GM18870 (cell line): ENCODE results near the gene HUS1B.
"Not testable (repeated sequence)": the region's sequence is repeated elsewhere in the genome, so short reads cannot be mapped to it uniquely, and the experiment has no call there.

Experiments used
- ATAC-seq: cut with Tn5 transposase; IDR thresholded peaks from one replicate; pipeline ENCODE4 v1.9.1; 2021; ENCODE audit warnings: moderate library complexity; ENCODE audit not compliant: unreplicated experiment

HUS1B gene

DNA sequence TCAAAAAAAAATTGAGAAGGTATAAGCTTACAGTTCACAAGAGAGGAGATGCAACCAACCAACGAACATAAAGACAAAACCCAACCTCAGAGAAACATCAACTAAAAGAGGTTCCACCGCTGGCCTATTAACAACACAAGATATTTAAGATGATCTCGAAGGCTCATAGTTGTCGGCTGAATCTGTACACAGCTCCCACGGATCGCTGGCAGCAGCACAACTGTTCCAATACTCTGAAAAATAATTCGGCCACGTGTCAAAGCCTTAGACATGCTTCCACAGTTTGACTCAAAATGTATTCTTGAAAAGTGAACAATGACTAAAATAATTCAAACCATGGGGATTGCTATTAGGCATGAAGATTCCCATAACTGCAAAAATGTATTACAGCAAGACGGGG, 22.4 kb upstream of the HUS1B start:
- no peak for ATAC-seq

DNA sequence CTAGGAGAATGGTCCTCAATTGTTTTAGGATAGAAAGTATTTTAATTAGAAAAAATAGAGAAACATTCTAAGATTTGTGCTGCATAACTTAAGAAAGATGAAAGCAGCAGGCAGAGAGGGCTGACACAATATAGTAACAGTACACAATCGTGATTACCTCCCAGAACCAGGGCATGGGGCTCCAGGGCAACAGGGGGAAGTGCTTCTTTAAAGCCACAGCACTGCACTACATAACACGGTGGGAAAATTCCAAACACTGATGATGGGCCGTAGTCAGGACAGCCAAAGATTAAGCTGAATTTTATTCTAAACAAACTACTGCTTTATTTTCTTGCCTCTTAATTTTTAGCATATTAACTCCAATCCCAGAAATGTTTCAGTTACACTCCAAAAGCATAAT, 21.6 kb upstream of the HUS1B start:
- ATAC-seq, result no peak

DNA sequence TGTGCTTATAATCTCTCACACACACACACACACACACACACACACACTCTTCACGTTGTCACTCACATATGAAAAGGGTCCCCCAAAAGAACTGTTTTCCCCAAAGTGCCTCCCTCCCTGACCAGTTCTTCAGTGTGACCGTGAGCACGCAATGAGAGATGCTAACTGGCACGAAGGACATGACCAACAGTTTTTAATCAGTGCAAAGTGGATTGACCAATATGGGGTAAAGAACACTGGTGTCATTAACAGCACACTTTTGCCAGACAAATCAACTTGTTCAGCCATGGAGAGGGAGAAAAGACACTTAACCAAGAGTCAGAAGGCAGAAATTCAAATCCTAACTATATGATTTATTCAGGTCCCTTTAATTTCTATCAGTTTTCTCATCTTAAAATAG, 21.0 kb upstream of the HUS1B start:
- ATAC-seq, result no peak

DNA sequence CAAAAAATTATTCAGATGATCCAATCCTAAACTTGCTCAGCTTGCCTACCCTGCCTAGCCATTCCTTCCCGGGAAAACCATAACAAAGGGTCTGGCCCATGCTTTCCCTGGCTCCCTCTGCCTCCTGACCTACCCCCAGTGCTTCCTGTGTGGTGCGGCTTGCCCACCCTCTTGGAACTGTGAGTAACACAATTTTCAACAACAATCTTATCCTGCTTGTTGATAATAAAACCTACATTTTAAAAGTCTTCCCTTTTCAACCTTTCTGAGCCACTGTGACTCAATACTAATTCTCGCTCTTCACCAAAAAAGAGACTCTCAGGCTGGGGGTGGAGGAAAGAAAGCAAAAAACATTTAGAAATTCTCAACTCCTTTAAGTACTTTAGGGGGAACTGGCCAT, 18.1 kb upstream of the HUS1B start:
- no peak for ATAC-seq

DNA sequence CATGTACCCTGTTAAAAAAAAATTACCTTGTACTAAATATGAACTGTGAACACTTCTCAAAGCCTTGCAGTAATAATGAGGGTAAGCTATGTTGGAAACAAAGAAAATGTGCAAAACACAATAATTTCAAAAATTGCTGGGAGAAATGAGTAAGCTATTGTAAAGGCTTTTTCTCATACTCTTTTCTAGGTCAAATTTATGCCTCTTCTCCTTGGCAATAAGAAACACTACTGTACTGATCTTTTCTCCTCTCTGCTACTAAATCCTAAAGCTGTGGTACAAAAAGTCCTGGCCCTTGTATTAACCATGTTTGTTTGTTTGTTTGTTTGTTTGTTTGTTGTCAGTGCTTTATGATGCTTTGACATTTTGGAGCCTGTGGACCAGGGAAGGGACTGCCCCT, 17.5 kb upstream of the HUS1B start:
- ATAC-seq, result no peak

DNA sequence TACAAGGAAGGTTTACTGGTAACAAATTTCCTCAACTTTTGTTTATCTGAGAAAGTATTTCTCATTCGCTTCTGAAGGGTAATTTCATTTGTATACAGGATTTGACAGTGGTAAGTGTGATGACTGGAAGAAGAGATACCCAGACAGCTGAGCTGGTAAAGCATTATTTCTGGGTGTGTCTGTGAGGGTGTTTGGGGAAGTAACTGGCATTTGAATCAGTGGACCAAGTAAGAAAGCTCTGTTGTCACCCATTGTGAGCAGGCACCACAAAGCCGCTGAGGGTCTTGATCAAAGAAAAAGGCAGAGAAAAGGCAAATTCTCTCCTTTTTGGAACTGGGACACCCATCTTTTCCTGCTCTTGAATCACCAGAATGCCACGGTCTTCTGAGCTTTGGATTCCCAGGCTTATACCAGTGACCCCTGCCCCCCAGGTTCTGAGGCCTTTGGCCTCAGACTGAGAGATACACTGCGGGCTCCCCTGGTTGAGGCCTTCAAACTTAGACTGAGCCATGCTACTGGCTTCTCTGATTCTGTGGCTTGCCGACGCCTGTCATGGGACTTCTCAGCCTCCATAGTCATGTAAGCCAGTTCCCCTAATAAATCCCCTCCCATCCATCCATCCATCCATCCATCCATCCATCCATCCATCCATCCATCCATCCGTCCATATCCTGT, 10.5 kb upstream of the HUS1B start:
- ATAC-seq, result no peak

DNA sequence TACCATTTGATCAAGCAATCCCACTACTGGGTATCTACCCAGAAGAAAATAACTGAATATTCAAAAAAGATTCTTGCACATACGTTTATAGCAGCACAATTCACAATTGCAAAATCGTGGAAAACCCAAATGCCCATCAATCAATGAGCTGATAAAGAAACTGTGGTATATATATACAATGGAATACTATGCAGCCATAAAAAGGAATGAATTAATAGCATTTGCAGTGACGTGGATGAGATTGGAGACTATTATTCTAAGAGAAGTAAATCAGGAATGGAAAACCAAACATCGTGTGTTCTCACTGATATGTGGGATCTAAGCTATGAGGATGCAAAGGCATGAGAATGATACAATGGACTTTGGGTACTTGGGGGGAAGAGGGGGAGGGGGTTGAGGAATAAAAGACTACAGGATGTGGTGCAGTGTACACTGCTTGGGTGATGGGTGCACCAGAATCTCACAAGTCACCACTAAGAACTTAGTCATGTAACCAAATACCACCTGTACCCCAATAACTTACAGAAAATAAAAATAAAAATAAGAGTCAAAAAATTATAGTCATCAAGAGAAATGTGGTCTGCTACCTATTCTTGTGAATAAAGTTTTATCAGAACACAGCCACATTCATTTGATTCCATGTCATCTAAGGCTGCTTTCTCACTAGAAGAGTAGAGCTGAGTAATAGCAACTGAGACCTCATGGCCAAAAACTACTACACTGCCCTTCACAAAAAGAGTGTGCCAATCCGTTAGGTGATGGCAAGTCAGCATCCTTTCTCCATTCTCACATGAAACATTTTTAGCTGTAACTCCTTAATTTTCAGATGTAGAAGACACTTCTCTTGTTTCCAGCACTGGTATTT, 8.7 kb upstream of the HUS1B start:
- no peak for ATAC-seq

DNA sequence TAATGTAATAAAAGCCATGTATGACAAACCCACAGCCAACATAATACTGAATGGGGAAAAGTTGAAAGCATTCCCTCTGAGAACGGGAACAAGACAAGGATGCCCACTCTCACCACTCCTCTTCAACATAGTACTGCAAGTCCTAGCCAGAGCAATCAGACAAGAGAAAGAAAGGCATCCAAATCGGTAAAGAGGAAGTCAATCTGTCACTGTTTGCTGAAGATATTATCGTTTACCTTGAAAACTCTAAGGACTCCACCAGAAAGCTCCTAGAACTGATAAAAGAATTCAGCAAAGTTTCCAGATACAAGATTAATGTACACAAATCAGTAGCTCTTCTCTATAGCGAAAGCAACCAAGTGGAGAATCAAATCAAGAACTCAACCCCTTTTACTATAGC, 6.9 kb upstream of the HUS1B start:
- not testable (repeated sequence) for ATAC-seq

DNA sequence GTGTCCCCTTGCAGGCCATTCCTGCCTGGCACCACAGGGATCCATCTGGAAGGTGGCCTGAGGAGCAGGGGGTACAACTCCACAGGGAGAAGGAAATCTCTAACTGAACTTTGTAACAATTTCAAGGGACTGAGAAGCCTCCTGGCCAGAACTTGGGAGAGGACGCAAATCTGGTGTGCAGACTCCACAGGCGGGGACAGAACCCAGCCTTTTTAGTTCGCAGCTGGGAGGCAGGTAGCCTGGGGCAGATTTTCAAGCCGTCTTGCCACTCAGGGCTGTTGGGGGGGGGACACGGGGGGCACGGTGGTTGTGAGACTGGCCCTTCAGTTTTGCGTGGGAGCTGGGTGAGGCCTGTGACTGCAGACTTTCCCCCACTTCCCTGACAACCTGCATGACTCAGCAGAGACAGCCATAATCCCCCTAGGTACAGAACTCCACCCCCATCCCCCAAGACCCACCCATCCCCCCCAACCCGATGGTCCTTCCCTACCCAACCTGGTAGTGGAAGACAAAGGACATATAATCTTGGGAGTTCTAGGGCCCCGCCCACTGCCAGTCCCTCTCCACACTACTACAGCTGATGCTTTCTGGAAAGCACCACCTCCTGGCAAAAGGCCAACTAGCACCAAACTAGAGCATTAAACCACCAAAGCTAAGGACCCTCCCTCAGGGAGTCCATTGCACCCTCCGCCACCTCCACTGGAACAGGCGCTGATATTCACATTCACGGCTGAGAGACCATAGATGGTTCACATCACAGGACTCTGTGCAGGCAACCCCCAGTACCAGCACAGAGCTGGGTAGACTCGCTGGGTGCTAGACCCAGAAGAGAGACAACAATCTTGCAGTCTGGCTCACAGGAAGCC, 3.0 kb upstream of the HUS1B start:
- no peak for ATAC-seq

DNA sequence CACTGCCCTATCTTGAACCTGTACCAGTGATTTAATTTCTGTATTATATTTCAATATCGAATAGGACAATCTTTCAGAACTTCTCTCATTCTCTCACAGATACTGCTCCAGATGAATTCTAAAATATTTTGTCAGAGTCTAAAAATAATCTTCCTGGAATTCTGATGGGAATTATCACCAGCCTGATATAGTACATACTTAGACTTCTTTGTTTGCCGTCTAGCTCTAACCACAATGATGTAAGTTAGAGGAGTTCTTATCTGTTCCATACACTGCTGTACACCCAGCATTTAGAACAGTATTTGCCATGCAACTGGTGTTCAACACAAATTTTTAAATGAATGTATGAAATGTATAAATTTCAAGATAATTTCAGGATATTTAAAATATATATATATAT, 1.3 kb upstream of the HUS1B start:
- no peak for ATAC-seq

DNA sequence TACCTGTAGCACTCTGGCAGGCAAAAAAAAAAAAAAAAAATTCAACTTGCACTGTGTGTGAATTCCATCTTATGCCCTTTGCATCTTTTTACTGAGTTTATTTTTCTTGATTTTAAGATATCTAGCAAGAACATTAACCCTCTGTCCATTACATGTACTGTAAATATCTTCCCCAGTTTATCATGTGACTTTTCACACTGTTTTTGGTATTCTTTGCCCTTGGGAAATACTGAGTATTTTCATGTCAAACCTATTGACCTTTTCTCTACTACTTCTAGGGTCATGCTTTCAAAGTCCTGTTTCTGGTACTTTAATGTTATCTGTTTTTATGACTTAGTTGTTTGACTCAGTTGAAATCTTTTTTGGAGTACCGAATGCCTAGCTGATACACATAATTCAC, 843 bp upstream of the HUS1B start:
- no peak for ATAC-seq

DNA sequence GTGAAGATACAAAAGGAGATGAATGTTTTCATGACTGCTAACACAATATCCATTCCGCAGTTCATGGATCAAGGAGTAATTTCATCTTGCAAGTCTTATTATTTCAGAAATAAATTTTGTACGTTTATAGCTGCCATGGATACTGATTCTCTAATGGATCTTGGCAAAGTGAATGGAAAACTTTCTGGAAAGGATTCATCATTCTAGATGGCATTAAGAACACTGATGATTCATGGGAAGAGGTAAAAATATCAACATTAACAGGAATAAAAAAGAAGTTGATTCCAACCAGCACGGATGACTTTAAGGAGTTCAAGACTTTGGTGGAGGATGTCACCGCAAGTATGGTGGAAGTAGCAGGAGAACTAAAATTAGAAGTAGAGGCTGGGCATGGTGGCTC, 2.8 kb downstream of the HUS1B start:
- no peak for ATAC-seq

DNA sequence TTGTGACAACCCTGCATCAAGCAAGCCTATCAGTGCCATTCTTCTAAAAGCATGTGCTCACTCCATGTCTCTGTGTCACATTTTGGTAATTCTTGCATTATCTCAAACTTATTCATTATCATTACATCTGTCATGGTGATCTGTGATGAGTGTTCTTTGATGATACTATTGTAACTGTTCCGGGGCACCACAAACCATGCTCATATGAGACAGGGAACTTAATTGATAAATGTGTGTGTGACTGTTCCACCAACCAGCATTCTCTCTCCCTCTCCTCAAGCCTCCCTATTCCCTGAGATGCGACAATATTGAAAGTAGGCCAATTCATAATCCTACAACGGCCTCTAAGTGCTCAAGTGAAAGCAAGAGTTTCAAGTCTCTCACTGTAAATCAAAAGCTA, 4.0 kb downstream of the HUS1B start:
- no peak for ATAC-seq

DNA sequence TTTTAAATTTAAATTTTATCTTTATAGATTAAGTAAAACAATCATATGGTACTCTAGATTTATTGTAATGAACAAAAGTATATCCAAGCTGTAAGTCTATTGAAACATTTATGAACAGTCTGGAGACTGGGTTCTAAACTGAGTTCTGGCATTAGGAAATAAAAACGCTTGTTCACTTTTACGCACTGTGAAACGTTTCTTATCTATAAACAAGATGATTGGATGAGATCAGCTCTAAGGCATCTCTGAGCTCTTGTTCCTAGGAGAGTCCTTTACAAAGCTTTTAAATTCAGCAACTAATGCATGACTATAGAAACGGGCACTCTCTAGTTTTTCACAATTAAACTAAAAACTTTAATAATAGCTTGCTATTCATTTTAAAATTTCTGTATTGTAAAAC, 6.8 kb downstream of the HUS1B start:
- no peak for ATAC-seq

DNA sequence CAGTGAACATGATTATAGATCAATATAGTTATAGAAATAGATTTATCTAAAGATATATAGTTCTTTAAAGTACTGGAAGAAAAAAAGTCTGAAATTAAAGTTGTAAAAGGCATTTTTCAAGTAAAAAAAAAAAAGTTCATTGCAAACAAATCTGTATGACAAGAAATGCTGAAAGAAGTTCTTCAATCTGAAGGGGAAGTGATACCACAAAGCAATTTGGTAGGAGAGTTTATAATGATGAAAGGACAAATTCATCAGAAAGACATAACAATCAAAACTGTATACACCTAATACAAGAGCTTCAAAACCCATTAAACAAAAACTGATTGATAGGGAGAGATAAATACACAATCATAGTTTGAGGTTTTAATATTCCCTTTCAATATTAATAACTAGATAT, 14.1 kb downstream of the HUS1B start:
- ATAC-seq, result no peak

DNA sequence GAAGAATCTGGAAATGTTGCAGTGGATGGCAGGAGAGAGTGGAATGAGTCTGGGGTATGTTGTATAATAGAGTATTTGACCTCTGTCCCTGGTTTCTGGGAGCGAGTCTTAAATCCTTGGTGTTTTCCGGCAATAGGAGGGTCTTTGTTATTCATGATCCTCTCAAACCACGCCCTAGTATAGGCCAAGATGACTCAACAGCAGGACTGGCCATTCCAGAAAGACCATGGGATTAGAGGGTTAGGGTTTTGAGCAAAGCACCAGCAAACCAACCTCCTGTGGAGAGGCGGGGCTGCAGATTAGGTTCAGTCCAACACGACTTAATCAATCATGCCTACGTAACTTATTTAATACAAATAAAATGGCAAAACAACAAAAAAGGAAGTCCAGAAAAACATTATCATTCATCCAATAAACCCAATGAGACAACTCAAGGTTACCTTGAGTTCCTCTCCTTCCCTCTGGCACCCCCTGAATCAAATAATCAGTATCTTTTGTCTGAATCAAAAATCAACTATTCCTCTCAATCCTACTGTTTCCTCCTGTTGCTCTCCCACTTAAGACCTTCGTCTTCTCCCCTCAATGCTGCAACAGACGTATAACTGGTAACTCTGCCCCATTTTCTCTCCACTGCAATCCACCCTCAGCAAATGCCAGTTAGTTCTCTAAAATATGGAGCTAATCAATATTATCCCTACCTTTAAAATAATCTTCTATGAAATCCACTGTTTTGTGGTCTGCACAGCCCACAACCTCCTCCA, 15.5 kb downstream of the HUS1B start:
- no peak for ATAC-seq

DNA sequence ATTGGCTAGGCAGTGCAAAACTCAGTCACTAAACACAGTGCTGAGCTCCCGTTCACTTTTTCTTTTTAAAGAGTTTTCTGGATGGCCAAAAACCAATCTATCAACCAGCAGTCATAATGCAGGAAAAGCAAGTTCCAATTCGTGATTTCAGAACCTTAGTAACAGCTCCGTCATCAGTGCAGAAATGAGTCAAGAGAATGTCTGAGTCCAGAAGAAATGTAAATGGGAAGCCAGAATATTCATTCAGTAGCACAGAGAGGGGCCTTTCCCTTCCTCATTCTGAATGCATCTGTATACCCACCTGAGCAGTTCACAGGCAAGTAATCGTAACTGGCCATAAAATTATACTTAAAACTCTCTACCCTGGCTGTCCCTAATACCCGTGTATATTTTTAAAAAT, 20.4 kb downstream of the HUS1B start:
- ATAC-seq, result no peak

DNA sequence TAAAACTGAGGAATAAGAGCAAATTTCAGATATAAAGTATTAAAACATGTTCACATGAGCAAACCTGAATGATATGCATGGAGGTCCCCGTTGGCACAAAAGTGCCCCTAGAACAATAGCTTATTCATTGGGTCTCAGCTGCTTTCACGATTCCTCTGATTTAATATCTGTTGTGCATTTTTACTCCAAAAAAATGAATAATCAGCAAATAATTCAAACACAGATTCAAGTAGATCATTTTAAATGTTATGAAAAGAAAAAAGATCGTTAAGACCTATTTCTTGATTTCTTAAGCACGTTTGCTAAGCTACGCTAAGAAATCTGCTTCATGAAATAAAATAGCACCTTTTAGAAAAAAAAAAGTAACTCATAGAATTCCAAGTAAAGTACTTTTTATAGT, 21.7 kb downstream of the HUS1B start:
- ATAC-seq, result no peak

DNA sequence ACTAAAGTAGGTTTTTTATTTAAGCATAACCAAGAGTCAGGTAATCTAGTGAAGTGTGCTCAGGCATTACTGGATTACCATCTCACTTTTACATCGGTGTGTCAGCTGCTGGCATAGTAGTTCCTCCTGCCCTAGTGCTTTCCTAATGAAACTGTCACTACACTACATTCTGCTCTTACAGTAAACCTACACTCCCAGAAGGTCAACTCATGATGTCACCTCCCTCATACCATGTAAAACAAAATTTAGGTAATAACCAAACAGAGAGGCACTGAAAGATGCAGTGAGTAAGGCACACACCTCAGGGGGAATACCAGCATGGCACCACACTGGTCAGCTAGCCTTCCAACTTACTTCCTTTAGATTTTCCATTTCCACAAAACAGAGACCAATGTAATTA, 23.3 kb downstream of the HUS1B start:
- ATAC-seq, result no peak

DNA sequence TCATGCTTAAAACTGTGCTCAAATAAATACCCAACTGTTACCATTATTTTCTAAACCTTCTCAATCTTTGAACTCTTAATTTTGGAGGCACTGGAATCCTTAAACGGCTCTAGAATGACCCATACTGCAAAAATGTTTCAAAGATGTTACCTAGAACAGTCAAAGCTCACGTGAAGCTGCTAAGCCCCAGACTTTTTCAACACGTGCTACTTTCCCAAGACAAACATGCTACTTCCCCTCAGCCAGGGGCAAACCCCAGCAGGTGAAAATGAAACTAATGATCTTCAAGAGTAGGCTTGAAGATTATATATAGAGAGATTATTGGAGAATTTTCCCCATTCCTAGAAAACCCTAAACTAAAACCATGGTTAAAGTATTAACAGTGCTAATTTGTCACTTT, 28.1 kb downstream of the HUS1B start:
- no peak for ATAC-seq

DNA sequence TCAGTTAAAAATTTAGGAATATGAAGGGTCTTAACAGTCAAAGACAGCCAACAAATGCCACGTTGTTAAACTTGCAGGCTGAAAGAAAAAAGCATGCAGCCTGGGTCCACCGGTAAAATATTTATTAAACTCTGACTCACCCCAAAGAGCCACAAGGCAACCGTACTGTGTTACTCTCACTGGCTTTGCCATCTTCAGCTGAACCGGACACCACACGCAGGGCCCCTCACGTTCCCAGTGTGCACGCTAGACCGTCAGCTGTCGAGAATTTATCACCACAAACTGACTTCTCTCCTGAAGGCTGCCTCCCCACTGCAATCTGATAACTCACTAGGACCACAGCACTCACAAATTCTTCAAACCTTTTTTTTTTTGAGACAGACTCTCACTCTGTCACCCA, 30.7 kb downstream of the HUS1B start:
- no peak for ATAC-seq
